GM06990 (cell line): Measurements from ENCODE around the gene FARP2.
A peak's percentile ranks its signal among the peaks of the same experiment; 100 is the strongest.
"Not testable (repeated sequence)": the region's sequence is repeated elsewhere in the genome, so short reads cannot be mapped to it uniquely, and the experiment has no call there.

ENCODE experiments used
- DNase-seq: peaks from one replicate; pipeline ENCODE4 v3.0.0-alpha.2; 2011; ENCODE audit not compliant: insufficient read length; ENCODE audit errors: extremely low read depth
- H3K27me3 ChIP-seq: replicated peaks from 2 replicates; pipeline ENCODE4 v1.6.0; 2011; ENCODE audit warnings: low read length; ENCODE audit not compliant: control insufficient read depth, insufficient read depth
- H3K36me3 ChIP-seq: 2 replicates; pipeline ENCODE4 v1.5.1; 2011; ENCODE audit warnings: low read length; ENCODE audit not compliant: control insufficient read depth, insufficient read depth
- H3K4me3 ChIP-seq: replicated peaks from 2 replicates; pipeline ENCODE4 v1.5.1; 2011; ENCODE audit warnings: low read depth, mild to moderate bottlenecking, control low read depth, low read length
- TF ChIP-seq, protein P1 (sequence below): IDR thresholded peaks from 2 replicates; pipeline ENCODE4 v1.5.1; 2011; ENCODE audit warnings: low read length, control low read depth, mild to moderate bottlenecking, inconsistent platforms; ENCODE audit not compliant: insufficient read depth, poor library complexity, severe bottlenecking

Gene FARP2

DNA sequence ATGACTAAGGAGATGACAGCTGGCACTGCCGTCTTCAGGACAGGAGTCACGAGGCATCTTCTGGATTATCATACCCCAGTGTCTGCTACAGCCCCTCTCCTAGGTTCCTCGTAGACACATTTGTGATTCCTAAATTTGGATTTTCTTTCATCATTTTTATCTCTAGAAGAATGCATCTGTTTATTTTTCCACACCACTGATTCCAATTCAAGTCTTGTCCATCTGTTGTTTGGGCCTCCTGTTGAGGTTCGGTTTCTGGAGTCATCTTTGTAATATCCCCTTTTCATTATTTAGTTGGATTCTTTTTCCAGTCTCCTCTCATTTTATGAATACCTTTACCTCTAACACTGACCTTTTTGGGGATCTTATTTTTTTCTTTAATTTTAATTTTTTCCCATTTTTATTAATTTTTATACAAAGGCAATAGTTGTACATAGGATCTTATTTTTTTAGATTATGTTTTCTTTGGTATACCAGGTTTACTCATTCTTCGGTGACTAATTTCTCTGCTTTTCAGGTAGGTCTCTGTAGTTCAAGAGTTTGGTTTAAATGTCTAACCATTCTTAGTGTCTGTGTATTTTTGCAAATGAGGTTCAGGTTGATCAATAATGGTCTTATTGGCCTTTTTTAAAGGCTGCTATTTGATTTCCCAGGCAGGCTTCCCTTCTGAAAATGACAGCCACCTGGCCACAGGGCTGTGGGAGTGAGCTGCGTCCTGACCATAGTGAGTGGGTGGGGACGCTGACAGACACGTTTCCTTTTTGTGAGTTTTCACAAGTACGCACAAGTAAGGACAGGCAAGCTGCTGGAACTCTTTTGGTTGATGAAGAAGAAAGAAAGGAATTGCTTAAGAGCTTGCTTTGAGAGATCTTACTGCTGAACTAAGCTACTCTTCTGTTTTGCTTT is 34.5 kb downstream of the FARP2 start:
- TF ChIP-seq, protein P1, sequence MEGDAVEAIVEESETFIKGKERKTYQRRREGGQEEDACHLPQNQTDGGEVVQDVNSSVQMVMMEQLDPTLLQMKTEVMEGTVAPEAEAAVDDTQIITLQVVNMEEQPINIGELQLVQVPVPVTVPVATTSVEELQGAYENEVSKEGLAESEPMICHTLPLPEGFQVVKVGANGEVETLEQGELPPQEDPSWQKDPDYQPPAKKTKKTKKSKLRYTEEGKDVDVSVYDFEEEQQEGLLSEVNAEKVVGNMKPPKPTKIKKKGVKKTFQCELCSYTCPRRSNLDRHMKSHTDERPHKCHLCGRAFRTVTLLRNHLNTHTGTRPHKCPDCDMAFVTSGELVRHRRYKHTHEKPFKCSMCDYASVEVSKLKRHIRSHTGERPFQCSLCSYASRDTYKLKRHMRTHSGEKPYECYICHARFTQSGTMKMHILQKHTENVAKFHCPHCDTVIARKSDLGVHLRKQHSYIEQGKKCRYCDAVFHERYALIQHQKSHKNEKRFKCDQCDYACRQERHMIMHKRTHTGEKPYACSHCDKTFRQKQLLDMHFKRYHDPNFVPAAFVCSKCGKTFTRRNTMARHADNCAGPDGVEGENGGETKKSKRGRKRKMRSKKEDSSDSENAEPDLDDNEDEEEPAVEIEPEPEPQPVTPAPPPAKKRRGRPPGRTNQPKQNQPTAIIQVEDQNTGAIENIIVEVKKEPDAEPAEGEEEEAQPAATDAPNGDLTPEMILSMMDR: no peak
- Histone ChIP-seq H3K4me3 (no peak overlapping the region), H3K27me3 (no peaks in the 10 kb centered on the region), H3K36me3 (no peaks in the 10 kb centered on the region)
- no peak for DNase-seq

DNA sequence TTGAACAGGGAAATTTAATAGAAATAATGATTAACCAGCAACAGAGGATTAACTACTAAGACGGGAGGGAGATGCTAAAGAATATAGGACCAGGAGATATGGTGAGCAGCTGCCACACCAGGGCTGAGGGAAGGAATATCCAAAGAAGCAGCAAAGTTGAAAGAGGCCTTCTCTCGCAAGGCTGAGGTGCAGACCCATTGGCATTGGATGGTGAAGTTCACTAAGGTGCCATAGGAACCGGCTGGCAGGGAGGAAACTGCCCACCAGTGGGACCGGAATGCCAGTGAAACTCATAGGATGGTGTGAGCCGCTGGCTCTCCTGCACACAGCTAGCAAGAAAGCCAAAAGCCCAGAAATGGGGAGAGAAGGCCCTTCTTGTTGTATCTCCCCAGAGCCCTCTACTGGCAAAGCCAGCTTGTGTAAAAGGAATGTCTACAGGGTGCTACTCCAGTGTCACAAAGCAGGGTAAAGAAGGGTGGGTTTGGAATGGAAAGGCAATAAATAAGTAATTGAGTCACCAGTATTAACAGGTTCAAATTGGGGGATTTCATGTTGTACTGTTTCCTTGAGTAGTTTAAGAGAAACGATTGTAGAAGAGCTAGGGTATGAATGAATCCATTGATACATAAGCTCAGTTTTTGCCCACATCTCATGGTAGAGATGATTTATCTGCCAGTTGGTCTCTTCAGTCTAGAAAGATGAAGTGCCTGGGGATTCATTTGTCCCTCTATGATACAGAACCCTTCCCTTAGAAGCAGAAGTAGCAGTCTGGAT is 36.0 kb downstream of the FARP2 start:
- TF ChIP-seq, protein P1: peak; percentile 66
- H3K36me3 ChIP-seq: no peaks in the 10 kb centered on the region
- H3K27me3 ChIP-seq: no peaks in the 10 kb centered on the region
- no peak for DNase-seq
- H3K4me3 ChIP-seq: no peak overlapping the region

DNA sequence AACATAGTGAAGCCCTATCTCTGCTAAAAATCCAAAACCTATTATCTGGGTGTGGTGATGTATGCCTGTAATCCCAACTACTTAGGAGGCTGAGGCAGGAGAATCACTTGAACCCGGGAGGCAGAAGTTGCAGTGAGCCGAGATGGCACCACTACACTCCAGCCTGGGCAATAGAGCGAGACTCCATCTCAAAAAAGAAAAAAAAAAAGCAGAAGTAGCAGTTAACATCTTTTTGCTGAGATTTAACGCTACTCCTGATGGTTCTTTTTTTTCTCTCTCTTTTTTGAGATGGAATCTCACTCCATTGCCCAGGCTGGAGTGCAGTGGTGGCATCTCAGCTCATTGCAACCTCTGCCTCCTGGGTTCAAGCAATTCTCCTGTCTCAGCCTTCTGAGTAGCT is 36.7 kb downstream of the FARP2 start:
- H3K4me3 ChIP-seq, H3K36me3 ChIP-seq, DNase-seq, H3K27me3 ChIP-seq: not testable (repeated sequence)

DNA sequence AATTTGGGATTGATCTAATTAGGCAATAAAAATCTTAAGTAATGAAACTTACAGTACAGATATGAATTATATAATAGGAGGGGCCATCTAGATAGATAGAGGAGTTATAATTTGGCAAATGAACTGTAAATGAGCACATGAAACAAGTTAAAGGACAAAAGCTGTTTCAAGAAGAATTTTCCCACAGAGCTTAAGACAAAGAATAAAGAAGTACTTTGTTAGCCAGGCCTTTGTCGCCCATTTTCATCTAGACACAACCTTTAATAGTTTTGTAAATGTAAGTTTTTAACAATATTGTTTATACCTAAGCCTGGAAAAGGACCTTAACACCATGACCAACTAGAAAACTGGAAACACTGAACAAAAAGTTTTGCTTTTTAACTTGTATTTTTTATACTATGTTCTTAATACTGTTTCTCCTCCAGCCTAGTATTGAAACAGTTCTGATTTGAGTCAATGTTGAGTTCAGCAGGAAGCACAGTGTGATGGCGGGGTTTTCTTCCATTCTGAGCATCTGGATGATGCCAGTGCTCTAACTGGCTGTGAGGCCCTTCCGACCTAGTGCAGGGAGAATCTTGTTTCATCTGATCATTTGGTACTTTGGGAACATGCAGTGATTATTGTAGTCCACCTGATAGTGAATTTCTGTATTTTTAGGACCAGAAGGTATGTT is 37.6 kb downstream of the FARP2 start:
- Histone ChIP-seq H3K4me3 (no peak overlapping the region), H3K27me3 (no peaks in the 10 kb centered on the region), H3K36me3 (no peaks in the 10 kb centered on the region)
- DNase-seq: no peak
- TF ChIP-seq, protein P1: no peak

DNA sequence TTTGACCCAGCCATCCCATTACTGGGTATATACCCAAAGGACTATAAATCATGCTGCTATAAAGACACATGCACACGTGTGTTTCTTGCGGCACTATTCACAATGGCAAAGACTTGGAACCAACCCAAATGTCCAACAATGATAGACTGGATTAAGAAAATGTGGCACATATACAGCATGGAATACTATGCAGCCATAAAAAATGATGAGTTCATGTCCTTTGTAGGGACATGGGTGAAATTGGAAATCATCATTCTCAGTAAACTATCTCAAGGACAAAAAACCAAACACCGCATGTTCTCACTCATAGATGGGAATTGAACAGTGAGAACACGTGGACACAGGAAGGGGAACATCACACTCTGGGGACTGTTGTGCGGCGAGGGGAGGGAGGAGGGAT is 40.7 kb downstream of the FARP2 start:
- not testable (repeated sequence) for H3K4me3 ChIP-seq, H3K36me3 ChIP-seq, H3K27me3 ChIP-seq, DNase-seq

DNA sequence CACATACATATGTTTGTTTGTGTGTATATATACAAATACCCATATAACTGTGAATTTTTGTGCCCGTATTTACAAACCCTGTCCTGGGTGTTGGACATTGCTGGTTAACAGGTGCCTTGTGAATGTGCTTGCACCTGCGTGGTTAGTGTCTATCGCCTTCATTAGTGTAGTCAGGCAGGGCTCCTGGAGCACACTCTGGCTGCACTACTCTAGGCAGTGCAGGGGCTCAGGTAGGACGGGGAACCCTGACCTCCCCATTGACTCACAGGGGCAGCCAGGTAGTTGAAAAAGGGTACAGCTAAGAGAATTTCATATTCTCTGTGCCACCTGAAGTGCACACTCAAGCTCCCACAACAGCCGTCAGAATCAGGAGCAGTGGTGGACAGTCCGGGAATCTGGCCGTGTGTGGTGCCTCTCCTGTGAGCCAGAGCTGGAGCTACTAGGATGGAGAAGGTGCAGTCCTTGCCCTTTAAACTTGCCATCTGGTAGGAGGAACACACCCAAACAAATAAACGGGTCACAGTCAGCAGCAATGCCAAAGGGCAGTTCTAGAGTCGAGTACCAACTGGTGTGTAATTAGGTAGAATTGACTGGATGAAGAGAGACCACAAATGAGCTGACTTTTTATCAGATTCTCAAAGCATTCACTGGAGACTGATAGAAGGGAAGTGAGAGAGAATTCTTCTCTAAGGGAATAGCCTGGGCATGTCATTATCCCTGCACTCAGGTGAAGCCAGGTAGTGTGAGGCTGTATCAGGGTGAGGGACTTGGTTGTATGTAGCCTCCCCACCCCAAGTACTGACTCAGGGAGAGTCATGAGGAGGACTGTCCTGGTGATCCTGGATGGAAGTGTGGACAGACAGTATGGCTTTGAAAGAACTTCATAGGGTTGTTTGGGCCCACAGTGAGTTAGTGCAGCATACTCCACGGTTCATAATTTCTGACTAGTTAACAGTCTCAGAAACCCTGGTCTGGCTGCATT is 44.1 kb downstream of the FARP2 start:
- Histone ChIP-seq H3K27me3 (no peaks in the 10 kb centered on the region), H3K4me3 (no peak overlapping the region), H3K36me3 (no peaks in the 10 kb centered on the region; the same call in 1 of the 2 replicates)
- TF ChIP-seq, protein P1: no peak
- DNase-seq: no peak
